Measurements from ENCODE around the gene ZNF407. TPM values are rescaled to one million over a fixed set of nuclear protein-coding genes. Genes with fewer than 3 reads are reported as not detected.

The ZNF407 gene
- polyA plus RNA-seq, 4 donors: 9.2 to 10.3 (median 10.1) TPM

DNA sequence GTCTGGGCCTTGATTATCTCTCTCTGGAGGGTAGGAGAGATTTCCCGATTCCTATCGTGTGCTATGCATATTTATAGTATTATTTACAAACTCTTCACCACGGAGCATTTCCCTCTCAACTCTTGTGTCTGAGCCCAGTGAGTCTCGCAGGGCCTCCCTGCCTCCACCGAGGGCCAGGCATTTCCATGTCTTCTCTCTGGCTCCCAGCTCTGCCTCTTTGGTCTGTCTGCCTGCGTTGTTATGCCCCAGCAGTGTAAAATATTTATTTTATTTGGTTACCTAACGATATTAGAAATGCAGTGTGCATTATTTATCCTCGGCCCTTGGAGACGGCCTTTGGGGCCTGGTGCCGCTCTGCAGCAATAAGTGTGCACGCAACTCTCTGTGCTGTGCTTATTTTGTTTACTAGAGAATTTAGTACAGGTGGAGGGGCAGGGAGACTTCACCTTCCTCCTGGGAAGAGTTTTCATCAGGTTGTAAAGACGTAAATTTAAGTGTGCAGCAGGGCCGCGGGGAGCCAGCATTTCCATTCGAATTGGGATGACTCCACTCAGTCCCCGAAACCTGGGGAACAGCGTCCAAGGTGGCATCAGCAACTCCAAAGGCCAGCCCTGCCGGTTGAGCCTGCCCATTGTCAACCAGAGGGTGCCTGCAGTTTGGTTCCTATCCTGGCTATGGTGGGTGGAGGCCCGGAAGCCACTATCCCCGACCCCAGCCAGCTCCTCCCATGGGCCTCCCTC, 511.1 kb downstream of the ZNF407 start:
- no peak for DNase-seq (ENCODE audit: low read depth in 4 of 4, low spot score in 3 of 4)

DNA sequence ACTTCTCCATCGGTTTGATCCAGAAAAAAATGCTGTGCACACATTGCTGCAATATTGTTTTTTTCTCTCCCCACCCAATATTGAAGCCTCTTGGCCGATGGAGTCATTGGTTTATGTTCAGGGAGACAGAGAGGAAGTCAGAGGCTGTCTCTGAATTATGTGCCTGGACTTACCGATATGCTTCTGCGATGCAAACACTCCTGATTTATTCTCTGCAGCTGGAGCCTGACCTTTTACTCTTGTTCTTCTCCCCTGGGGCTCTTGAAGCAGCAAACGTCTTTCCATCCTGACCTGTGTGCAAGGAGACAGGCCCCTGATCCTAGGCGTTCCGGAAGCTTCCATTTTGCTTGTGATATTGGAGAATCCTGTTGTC, 511.6 kb downstream of the ZNF407 start:
- no peak for DNase-seq (ENCODE audit: low read depth in 4 of 4, low spot score in 3 of 4)

DNA sequence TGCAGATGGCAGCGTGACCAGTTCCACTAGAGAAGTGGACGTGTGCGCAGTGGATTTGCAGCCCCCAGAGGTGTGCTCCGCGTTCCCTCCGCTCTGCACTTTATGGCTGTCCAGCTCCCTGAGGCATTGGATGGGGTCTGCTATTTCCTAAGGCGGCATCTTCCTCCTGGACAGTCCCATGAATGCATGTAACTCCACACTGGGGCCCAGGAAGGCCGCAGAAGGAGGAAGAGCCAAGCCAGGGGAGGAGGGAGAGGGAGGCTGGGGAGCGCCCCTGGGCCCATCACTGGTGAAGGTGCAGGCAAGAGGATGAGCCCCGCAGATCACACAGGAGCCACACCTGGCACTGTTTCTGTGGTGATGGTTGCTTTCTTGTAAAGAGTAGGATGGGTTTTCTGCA, 512.1 kb downstream of the ZNF407 start:
- DNase-seq (ENCODE audit: low read depth in 4 of 4, low spot score in 3 of 4): no peak

DNA sequence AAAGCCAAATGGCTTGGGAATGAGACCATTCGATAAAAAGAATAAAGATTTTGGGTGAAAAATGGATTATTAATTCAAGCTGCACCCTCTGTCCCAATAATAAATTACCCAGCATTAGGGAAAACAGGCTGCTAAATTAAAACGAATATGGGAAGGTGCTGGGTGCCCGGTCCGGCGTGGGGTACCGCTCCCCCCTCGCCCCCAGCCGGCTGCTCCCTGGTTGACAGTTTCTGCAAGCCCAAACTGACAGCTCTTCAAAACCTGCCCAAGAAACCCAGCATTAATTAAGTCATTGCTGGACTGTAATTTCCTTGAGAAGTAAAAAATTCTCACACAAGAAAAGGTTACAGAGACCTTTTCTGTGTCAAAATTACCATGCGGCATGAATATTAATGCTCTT, 512.6 kb downstream of the ZNF407 start:
- no peak for DNase-seq (ENCODE audit: low read depth in 4 of 4, low spot score in 3 of 4)

DNA sequence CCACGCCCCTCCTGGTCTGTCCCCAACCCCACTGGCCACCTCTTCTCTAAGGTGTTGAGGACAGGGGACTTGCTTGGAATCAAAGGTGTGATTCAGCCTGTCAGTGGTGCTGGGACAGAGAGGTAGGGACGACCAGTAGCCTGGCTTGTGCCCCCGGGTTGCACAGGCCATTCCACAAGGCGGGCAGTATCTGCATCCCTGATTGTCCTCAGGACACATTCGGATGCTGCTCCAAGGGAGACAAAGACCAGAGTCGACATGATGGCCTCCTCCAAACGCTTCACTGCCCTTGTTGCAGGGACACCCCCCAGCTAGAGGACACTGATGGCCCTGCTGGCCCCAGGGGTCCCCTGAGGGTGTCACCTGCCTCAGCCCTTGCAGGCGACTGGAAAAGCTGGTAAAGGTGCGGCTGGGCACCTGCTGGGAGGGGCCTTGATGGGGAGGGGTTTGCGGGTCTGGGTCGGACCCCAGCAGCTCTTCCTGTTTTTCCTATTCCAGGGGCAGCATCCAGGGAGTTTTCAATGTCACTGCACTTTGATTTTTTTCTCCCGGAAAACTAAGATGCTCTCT, 513.3 kb downstream of the ZNF407 start:
- DNase-seq (ENCODE audit: low read depth in 4 of 4, low spot score in 3 of 4): no peak

DNA sequence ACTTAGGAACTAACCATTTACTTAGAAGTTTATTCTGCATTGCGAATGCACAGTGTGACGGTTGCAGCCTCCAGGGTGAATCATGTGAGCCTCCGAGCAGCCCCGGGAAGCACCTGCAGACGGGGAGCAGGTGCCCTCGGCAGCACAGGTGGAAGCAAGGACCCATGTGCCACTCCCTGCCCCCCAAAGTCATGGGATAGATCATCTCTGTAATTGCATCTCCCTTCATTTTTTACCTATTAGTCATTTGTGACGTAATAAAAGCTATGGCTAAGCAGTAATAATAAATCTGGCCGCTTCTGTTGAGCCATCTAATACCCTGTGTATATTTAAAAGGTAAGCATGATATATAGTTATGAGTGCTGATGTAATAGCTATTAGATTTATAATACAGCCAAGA, 514.1 kb downstream of the ZNF407 start:
- DNase-seq (ENCODE audit: low read depth in 4 of 4, low spot score in 3 of 4): no peak

DNA sequence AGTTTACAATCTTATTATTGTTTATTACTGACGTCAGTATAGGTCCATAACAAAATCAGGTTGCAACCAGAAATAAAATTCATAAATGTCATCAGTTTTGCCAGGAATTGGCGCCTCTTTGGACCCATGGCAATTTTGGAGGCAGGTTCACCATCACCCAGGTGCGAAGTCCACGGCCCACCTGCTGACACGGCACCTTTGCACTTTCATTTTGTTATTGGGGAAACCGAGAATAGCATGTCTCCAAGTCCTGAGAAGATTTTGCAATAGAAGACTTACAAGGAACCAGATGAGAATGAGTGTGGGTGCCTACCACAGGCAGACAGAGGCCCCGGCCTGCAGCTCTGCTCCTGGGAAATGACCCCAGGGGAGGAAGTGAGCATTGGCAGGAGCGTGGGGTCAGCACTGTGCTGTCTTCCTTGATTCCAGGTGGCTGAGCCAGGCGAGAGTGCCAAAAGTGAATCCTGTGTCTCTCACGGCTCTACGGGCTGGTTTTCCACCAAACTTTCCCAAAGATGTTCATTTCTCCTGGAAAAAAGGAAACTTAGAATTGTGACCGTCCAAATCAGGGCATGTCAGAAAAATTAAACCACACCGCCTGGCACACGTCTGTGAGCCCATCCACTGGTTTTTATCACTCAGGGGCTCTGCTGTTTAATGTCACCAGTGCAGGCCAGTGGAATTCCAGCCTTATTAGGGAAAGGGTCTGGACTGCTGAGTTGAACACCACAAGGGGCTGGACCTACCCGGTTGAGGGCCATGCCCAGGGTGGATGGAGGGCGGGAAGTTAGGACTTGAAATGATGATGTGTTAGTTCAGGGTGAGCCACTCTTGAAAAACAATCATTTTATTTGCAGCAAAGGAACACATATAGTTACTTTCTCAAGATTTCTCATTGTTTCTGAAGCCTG, 514.8 kb downstream of the ZNF407 start:
- no peak for DNase-seq (ENCODE audit: low read depth in 4 of 4, low spot score in 3 of 4)

DNA sequence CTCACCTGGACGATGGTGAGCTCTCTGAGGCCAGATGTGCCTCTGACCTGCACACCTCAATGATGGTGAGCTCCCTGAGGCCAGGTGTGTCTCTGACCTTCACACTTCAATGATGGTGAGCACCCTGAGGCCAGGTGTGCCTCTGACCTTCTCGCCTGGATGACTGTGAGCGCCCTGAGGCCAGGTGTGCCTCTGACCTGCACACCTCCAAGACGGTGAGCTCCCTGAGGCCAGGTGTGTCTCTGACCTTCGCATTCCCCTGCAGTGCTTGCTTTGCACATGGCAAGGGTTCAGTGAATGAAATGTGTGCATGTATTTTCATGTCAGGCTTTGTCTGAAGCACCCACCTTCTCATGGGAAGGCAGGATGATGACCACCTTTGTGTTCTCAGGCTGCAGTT, 515.8 kb downstream of the ZNF407 start:
- no peak for DNase-seq (ENCODE audit: low read depth in 4 of 4, low spot score in 3 of 4)

DNA sequence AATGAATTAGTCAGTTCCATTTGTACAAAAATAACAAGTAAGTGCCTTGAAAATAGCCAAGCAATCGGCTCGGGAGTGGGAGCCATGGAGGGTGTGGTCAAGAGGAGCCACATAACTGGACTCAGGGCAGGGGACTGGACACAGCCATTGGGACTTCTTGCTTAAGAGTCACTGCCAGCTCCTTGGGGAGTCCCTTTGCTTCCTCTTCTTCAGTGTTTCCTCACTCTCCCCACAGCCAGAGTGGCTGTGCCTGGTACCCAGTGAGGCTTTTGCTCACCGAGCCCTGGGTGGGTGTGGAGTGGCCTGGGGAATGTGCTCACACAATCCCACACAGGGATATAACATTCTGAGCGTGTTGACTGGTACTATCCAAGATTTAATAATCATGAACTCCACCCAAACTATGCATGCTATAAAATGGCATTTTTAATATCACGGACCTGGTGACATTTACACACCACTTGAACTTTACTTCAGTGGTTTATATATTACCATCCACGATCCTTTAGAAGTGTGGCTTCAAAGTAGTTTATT, 516.6 kb downstream of the ZNF407 start:
- no peak for DNase-seq (ENCODE audit: low read depth in 4 of 4, low spot score in 3 of 4)

Other genes with a start within 250 kb of the ZNF407 start
- gene DIPK1C, start 140.6 kb upstream of the ZNF407 start, polyA plus RNA-seq (ENCODE audit: insufficient read length in 4 of 4): 1 to 10 TPM in 1 of 4 donors, under 1 TPM in 3; 0.18 to 4.7 (median 0.62) TPM
- gene CNDP2, start 101.5 kb upstream of the ZNF407 start, polyA plus RNA-seq (ENCODE audit: insufficient read length in 4 of 4): 100 to 1,000 TPM in 3 of 4 donors, 10 to 100 TPM in 1; 73.0 to 311 (median 251) TPM
- 1 to 10 TPM in 1 of 4 donors, under 1 TPM in 3; 0.20 to 1.6 (median 0.81) TPM for gene CNDP1, start 63.4 kb upstream of the ZNF407 start, polyA plus RNA-seq (ENCODE audit: insufficient read length in 4 of 4)

Data from left renal pelvis (tissue), 4 donors.